Uterus (tissue), 4 donors: Measurements from ENCODE around the gene LYPD6B. TPM values are rescaled to one million over a fixed set of nuclear protein-coding genes. Genes with fewer than 3 reads are reported as not detected.

ENCODE experiments used
- DNase-seq, 2 donors: peaks; one replicate each; pipeline ENCODE4 v3.0.0-alpha.2; 2019 to 2020
- H3K27ac ChIP-seq, 2 donors: fragments of 200-600 bp; sonication (generic); 1 replicate in 1 of 2; 2 replicates in 1 of 2; pipeline ENCODE4 v1.5.1; 2016 to 2018
- H3K27me3 ChIP-seq, 2 donors: fragments of 200-600 bp; sonication (generic); one replicate each; pipeline ENCODE4 v1.5.1; 2018 to 2019; ENCODE audit warnings: control low read depth in 1 of 2
- H3K36me3 ChIP-seq, 2 donors: fragments of 200-600 bp; sonication (generic); one replicate each; pipeline ENCODE4 v1.5.1; 2019; ENCODE audit warnings: control low read depth in 1 of 2
- H3K4me1 ChIP-seq, 2 donors: fragments of 200-600 bp; sonication (generic); one replicate each; pipeline ENCODE4 v1.5.1; 2018 to 2019; ENCODE audit warnings: control low read depth in 1 of 2
- H3K4me3 ChIP-seq, 2 donors: fragments of 200-600 bp; sonication (generic); 1 replicate in 1 of 2; 2 replicates in 1 of 2; pipeline ENCODE4 v1.5.1; 2018 to 2019; ENCODE audit warnings: mild to moderate bottlenecking in 1 of 2
- H3K9me3 ChIP-seq, 2 donors: fragments of 200-600 bp; sonication (generic); one replicate each; pipeline ENCODE4 v1.5.1; 2019; ENCODE audit warnings: control low read depth in 1 of 2
- POLR2A ChIP-seq, 2 donors: fragments of 450-650 bp; IDR thresholded peaks; one replicate each; pipeline ENCODE4 v1.6.1; 2016; ENCODE audit warnings: antibody characterized with exemption in 2 of 2, mild to moderate bottlenecking in 1 of 2, moderate library complexity in 1 of 2
- intact Hi-C: fragments of 100-400 bp; cut with DNase I; formaldehyde crosslinking; loops from one replicate; pipeline ENCODE4 v1.15.1; 2023; ENCODE audit warnings: low total_unique reads
- total RNA-seq, 4 donors: library from RNA; depleted of rRNA in 3 of 4; stranded (reverse); fragments of >200 nt in 3 of 4; gene quantifications; one replicate each; pipeline versions ENCODE4 v1.1.0 to v1.2.4, GENCODE V29; 2014 to 2023
- TF ChIP-seq, protein P1 (sequence below), 4 experiments: fragments of 200-600 bp in 2 of 4; fragments of 450-650 bp in 2 of 4; sonication (generic) in 2 of 4; IDR thresholded peaks; one replicate each; pipeline ENCODE4 v1.5.1; 2016 to 2019; ENCODE audit warnings: antibody characterized with exemption in 4 of 4, mild to moderate bottlenecking in 2 of 4, moderate library complexity in 1 of 4
- donor health status: DM: yes; HTN: yes; CAD: no.

The LYPD6B gene
- total RNA-seq, 4 donors from 2014 or later: 0.27 to 9.8 TPM; not detected in 2

GRCh38 chr2:149034406-149034805 lies 4.1 kb upstream of the LYPD6B start:
- DNase-seq: no peak
- Histone ChIP-seq H3K4me3 (no peak overlapping the region), H3K9me3 (no peaks in the 10 kb centered on the region), H3K27ac (no peak overlapping the region), H3K36me3 (no peaks in the 10 kb centered on the region), H3K27me3 (no peaks in the 10 kb centered on the region), H3K4me1 (no peaks in the 10 kb centered on the region)
- TF ChIP-seq POLR2A (IDR thresholded peaks at IDR 0.05): no peak
- TF ChIP-seq, protein P1, sequence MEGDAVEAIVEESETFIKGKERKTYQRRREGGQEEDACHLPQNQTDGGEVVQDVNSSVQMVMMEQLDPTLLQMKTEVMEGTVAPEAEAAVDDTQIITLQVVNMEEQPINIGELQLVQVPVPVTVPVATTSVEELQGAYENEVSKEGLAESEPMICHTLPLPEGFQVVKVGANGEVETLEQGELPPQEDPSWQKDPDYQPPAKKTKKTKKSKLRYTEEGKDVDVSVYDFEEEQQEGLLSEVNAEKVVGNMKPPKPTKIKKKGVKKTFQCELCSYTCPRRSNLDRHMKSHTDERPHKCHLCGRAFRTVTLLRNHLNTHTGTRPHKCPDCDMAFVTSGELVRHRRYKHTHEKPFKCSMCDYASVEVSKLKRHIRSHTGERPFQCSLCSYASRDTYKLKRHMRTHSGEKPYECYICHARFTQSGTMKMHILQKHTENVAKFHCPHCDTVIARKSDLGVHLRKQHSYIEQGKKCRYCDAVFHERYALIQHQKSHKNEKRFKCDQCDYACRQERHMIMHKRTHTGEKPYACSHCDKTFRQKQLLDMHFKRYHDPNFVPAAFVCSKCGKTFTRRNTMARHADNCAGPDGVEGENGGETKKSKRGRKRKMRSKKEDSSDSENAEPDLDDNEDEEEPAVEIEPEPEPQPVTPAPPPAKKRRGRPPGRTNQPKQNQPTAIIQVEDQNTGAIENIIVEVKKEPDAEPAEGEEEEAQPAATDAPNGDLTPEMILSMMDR (IDR thresholded peaks at IDR 0.05): no peak
- intact Hi-C loops: no loop called here

GRCh38 chr2:149036507-149037293 lies 1.8 kb upstream of the LYPD6B start:
- intact Hi-C loops: no loop called here
- TF ChIP-seq POLR2A (IDR thresholded peaks at IDR 0.05): no peak
- TF ChIP-seq, protein P1 (IDR thresholded peaks at IDR 0.05): no peak
- Histone ChIP-seq H3K4me1 (no peaks in the 10 kb centered on the region), H3K9me3 (no peaks in the 10 kb centered on the region), H3K36me3 (no peaks in the 10 kb centered on the region), H3K27ac (no peak overlapping the region), H3K27me3 (no peaks in the 10 kb centered on the region), H3K4me3 (no peak overlapping the region)
- no peak for DNase-seq

GRCh38 chr2:149037851-149038250 lies 648 bp upstream of the LYPD6B start:
- H3K4me1 ChIP-seq: no peaks in the 10 kb centered on the region
- no peaks in the 10 kb centered on the region for H3K36me3 ChIP-seq
- no peaks in the 10 kb centered on the region for H3K27me3 ChIP-seq
- H3K9me3 ChIP-seq: no peaks in the 10 kb centered on the region
- no peak for TF ChIP-seq POLR2A (IDR thresholded peaks at IDR 0.05)
- TF ChIP-seq, protein P1 (IDR thresholded peaks at IDR 0.05): no peak
- no peak overlapping the region for H3K4me3 ChIP-seq
- DNase-seq: no peak
- H3K27ac ChIP-seq: no peak overlapping the region
- intact Hi-C loops: no loop called here

DNA sequence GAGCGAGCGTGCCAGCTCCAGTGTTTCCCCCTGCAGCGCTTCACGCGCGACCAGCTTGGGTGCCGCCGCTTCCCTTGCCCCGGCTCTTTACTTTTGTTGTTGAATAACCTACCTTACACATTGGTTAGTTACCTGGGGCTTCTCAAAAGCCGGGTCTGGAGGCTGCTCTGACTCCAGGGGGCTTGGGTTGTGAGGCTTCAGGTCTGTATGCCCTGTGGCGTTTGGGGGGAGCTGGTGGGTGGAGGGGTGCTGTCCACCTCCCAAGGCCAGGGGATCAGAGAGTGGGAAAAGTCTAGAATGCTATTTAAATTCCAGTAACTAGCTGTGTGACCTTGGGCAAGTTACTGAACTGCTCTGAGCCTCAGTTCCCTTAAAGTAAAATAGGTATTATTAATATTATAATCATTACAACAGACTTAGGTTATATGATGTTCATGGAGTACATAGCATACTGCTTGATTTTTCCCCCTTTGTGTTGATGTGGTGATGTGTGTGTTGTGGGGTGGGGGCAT lies 770 bp downstream of the LYPD6B start:
- intact Hi-C loops: no loop called here
- Histone ChIP-seq H3K9me3 (no peaks in the 10 kb centered on the region), H3K4me1 (no peaks in the 10 kb centered on the region), H3K36me3 (no peaks in the 10 kb centered on the region), H3K27ac (no peak overlapping the region), H3K27me3 (no peaks in the 10 kb centered on the region), H3K4me3 (no peak overlapping the region)
- TF ChIP-seq POLR2A (IDR thresholded peaks at IDR 0.05): no peak
- TF ChIP-seq, protein P1 (IDR thresholded peaks at IDR 0.05): no peak
- DNase-seq: no peak

DNA sequence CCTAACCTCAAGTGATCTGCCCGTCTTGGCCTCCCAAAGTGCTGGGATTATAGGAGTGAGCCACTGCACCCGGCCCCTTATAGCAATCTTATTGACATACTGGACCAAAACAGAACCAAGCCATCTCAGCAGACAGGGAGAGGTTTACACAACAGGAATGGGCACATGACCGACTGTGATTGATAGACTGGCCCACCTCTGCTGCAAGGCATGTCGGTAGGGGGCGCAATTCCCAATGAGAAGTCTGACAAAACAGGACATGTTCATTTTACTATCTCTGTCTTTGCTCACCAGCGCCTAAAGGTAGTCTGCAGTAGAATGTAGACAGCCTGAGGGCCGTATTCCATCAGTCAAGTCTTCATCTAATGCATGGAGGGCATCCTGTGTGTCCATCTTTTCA lies 2.0 kb downstream of the LYPD6B start:
- no peaks in the 10 kb centered on the region for H3K4me1 ChIP-seq
- H3K36me3 ChIP-seq: no peaks in the 10 kb centered on the region
- intact Hi-C loops: no loop called here
- no peak for DNase-seq
- no peaks in the 10 kb centered on the region for H3K9me3 ChIP-seq
- H3K27ac ChIP-seq: no peak overlapping the region
- H3K4me3 ChIP-seq: no peak overlapping the region
- TF ChIP-seq, protein P1 (IDR thresholded peaks at IDR 0.05): no peak
- no peak for TF ChIP-seq POLR2A (IDR thresholded peaks at IDR 0.05)
- H3K27me3 ChIP-seq: no peaks in the 10 kb centered on the region
